Activated CD8-positive, alpha-beta T cell treated with anti-CD3 and anti-CD28 coated beads, Interleukin-2, amount 10 ng/mL, durations not matched to agents 7 days and 5 days (primary cell): ENCODE results near the gene BNIP1. TPM values are rescaled to one million over a fixed set of nuclear protein-coding genes. Genes with fewer than 3 reads are reported as not detected.
"Not testable (repeated sequence)": the region's sequence is repeated elsewhere in the genome, so short reads cannot be mapped to it uniquely, and the experiment has no call there.

Source experiments
- ATAC-seq: fragments of 150-1000 bp; cut with Tn5 transposase; one replicate; pipeline ENCODE4 v1.10.0; 2021; ENCODE audit warnings: moderate library complexity
- CTCF ChIA-PET: fragments of 350-600 bp; sonication (Branson Sonifier 250); formaldehyde crosslinking; loops from one replicate; lab custom pipeline; 2021; ENCODE audit warnings: antibody characterized with exemption; lab: Charles Lee
- POLR2A ChIA-PET: fragments of 350-600 bp; sonication (Branson Sonifier 250); formaldehyde crosslinking; loops from one replicate; lab custom pipeline; 2021; ENCODE audit warnings: antibody characterized with exemption; lab: Charles Lee
- DNase-seq: peaks from one replicate; pipeline ENCODE4 v3.0.0-alpha.2; 2020
- H3K27ac Mint-ChIP-seq: one replicate; pipeline ENCODE4 v1.8.0; 2021; ENCODE audit warnings: mild to moderate bottlenecking, mixed read lengths
- H3K27me3 Mint-ChIP-seq: one replicate; pipeline ENCODE4 v1.8.0; 2021; ENCODE audit warnings: low read depth, mixed read lengths
- H3K36me3 Mint-ChIP-seq: one replicate; pipeline ENCODE4 v1.8.0; 2021; ENCODE audit warnings: low read depth, mixed read lengths
- H3K4me1 Mint-ChIP-seq: one replicate; pipeline ENCODE4 v1.8.0; 2021; ENCODE audit warnings: low read depth, mixed read lengths
- H3K4me3 Mint-ChIP-seq: one replicate; pipeline ENCODE4 v1.8.0; 2021; ENCODE audit warnings: mild to moderate bottlenecking, mixed read lengths
- H3K9me3 Mint-ChIP-seq: one replicate; pipeline ENCODE4 v1.8.0; 2022; ENCODE audit warnings: mixed read lengths; ENCODE audit not compliant: insufficient read depth
- total RNA-seq, 2 experiments: library from RNA; stranded (reverse); gene quantifications; one replicate each; pipeline ENCODE4 v1.2.3, GENCODE V29; 2021

The BNIP1 gene, protein sequence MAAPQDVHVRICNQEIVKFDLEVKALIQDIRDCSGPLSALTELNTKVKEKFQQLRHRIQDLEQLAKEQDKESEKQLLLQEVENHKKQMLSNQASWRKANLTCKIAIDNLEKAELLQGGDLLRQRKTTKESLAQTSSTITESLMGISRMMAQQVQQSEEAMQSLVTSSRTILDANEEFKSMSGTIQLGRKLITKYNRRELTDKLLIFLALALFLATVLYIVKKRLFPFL
- total RNA-seq: 10 to 100 TPM; 14.3 to 14.5 TPM

DNA sequence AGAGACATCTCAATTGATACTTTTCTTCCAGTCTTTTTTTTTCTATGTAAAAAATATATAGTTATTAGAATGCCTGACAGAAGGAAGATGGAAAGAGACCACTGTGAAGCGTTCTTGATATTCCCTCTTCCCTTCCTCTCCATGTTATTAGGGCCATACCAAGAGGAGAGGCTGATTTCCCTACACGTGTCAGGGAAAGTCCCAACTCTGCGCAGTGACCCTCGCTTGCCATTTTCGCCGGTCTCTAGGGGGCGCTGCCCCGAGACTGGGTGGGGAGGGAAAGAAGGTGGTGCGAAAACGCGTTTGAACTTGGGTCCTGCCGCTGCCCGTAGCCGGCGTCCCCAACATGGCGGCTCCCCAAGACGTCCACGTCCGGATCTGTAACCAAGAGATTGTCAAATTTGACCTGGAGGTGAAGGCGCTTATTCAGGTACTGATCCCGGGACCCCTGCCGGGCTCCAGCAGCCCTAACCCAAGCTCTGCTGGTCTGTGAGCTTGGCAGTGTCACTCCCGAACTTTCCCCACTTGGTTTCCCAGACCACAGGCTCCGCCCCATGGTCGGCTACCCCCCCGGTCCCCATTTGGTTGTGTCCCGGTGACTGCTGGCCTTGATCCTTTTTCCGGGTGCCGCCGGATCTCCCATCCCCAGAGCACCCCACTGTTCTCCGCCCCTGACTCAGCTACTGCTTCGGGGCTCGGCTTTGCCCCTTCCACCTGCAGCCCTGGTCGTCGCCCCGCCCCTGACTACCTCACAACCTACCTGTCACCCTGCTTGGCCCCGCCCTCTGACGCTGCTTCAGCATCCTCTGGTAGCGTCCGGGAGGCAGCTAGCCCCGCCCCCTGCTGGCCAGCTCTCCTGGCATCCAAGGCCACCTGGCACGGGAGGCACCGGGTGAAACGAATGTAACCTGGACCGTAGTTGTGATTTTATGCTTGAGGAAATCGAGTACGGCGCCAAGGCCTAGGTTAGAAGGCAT lies at the start of gene BNIP1:
Gene BNIP1 (plus strand): TSS at position 332 of the 977 bp plus-strand sequence. CDS start 15 bp downstream, at position 347.
- POLR2A ChIA-PET: interaction anchor here (0.5 to 2.6 kb wide), 6 partner anchors 9 to 374 kb away, joined by 3 to 25 read pairs (median 4); partner anchors contain the start of genes ATP6V0E1 and DUSP1
- Mint-ChIP-seq H3K27me3 (no peaks in the 10 kb centered on the region), H3K9me3 (no peaks in the 10 kb centered on the region), H3K4me1 (peaks cover 16% of the 10 kb centered on the region), H3K4me3 (peak within 1 kb of the TSS; percentile 98), H3K27ac (peak within 1 kb of the TSS; percentile 99), H3K36me3 (peaks cover 19% of the 10 kb centered on the region)
- ATAC-seq (peak; percentile 94), DNase-seq (peak; percentile 97)
- CTCF ChIA-PET: interaction anchor here (0.8 to 3.4 kb wide), 16 partner anchors 9 to 430 kb away, joined by 3 to 25 read pairs (median 4); partner anchors contain the start of gene ATP6V0E1

DNA sequence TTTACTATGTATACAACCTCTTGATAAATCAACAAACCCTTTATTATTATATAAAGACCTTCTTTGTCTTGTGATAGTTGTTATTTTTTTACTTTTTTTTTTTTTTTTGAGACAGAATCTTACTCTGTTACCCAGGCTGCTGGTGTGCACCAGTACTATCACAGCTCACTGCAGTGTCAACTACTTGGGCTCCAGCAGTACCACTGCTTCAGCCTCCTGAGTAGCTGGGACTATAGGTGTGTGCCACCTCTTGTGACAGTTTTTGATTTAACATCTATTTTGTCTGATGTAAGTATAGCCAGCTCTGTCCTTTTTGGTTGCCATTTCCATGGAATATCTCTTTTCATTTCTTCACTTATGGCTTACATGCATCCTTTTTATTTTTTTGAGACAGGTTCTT lies 45.5 kb upstream of the BNIP1 start:
- CTCF ChIA-PET: no interaction called here
- peaks cover 15% of the 10 kb centered on the region for H3K36me3 Mint-ChIP-seq
- DNase-seq: no peak
- H3K27me3 Mint-ChIP-seq: no peaks in the 10 kb centered on the region
- H3K9me3 Mint-ChIP-seq: no peaks in the 10 kb centered on the region
- POLR2A ChIA-PET: interaction anchor here (0.6 kb wide), 1 partner anchor 46 kb away, joined by 3 read pairs; no protein-coding TSS in a partner anchor
- no peak overlapping the region for H3K4me3 Mint-ChIP-seq
- H3K4me1 Mint-ChIP-seq: peaks cover 2% of the 10 kb centered on the region
- no peak overlapping the region for H3K27ac Mint-ChIP-seq
- peak; percentile 19 for ATAC-seq

DNA sequence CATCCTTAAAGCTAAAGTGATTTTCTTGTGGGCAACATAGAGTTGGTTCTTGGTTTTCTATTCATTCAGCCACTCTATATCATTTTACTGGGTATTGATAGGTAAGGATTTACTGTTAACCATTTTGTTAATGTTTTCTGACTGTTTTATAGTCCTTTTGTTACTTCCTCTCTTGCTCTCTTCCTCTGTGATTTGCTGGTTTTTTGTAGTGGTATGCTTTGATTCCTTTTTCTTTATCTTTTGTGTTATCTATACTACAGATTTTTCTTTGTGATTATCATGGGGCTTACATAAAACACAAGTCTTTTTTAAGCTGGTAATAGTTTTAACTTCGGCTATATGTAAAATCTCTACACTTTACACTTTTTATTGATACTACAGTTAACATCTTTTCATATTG lies 44.9 kb upstream of the BNIP1 start:
- ChIA-PET POLR2A (no interaction called here), CTCF (no interaction called here)
- Mint-ChIP-seq H3K9me3 (no peaks in the 10 kb centered on the region), H3K4me1 (peaks cover 2% of the 10 kb centered on the region), H3K36me3 (peaks cover 15% of the 10 kb centered on the region), H3K4me3 (no peak overlapping the region), H3K27ac (no peak overlapping the region), H3K27me3 (no peaks in the 10 kb centered on the region)
- no peak for ATAC-seq
- no peak for DNase-seq

DNA sequence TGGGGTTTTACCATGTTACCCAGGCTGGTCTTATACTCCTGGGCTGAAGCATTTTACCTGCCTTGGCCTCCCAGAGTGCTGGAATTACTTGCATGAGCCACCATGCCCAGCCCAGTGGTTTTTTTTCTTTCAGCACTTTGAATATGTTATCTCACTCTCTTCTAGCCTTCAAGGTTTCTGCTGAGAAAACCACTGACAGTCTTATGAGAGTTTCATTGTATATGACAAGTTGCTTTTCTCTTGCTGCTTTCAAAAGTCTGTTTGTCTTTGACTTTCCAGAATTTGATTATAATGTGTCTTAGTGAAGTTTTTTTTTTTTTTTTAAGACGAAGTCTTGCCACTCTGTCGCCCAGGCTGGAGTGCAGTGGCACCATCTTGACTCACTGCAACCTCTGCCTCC lies 43.1 kb upstream of the BNIP1 start:
- Mint-ChIP-seq H3K4me3 (no peak overlapping the region), H3K4me1 (peaks cover 2% of the 10 kb centered on the region), H3K27me3 (no peaks in the 10 kb centered on the region), H3K9me3 (no peaks in the 10 kb centered on the region), H3K27ac (no peak overlapping the region), H3K36me3 (peaks cover 15% of the 10 kb centered on the region)
- CTCF ChIA-PET: no interaction called here
- POLR2A ChIA-PET: interaction anchor here (1.4 kb wide), 1 partner anchor 10 kb away, joined by 3 read pairs; no protein-coding TSS in a partner anchor
- DNase-seq (no peak), ATAC-seq (no peak)

DNA sequence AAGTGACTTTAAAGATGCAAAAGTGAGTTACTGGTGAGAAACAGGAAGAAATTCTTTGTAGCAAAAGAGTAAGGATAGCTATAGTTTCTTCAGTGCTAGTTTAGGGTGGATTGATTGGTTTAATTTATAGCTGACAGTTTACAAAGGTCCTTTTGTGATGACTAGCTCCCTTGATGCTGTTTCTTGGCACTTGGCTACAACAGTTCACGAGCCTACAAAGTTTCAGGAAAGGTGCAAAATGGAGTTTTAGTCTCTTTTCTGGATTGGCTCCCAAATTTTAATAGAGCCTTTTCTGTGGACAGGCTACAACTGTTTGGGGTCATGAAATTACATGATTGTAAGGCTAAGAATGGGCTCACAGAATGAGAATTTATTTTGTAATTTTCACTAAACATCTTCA lies 40.9 kb upstream of the BNIP1 start:
- ATAC-seq (no peak), DNase-seq (no peak)
- no peak overlapping the region for H3K27ac Mint-ChIP-seq
- no peaks in the 10 kb centered on the region for H3K27me3 Mint-ChIP-seq
- ChIA-PET CTCF (interaction anchor here (0.9 kb wide), 1 partner anchor 41 kb away, joined by 3 read pairs; no protein-coding TSS in a partner anchor), POLR2A (no interaction called here)
- H3K4me1 Mint-ChIP-seq: peaks cover 2% of the 10 kb centered on the region
- H3K36me3 Mint-ChIP-seq: peaks cover 15% of the 10 kb centered on the region
- no peak overlapping the region for H3K4me3 Mint-ChIP-seq
- no peaks in the 10 kb centered on the region for H3K9me3 Mint-ChIP-seq

DNA sequence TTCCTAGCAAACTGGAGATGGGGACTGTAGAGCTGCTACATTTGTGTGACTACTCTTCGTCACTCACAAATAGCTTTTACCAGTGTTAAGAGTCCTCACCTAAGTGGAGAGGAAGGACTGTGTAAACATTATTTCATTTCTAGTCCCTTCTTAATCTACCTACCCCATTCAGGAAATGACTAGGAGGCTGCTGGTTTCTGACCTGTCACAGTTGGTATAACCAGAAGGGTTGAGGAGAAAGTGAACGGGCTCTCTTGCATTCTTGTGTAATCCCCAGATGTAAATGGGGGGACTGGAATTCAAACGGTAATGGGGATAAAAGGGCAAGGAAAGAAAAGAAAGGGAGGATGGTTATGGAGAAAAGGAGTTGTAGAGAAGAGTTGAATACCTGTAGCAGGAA lies 35.4 kb upstream of the BNIP1 start:
- peaks cover 15% of the 10 kb centered on the region for H3K4me1 Mint-ChIP-seq
- ATAC-seq (no peak), DNase-seq (no peak)
- peaks cover 15% of the 10 kb centered on the region for H3K36me3 Mint-ChIP-seq
- ChIA-PET CTCF (no interaction called here), POLR2A (interaction anchor here (3.2 kb wide), 1 partner anchor 52 kb away, joined by 10 read pairs; no protein-coding TSS in a partner anchor)
- H3K27me3 Mint-ChIP-seq: no peaks in the 10 kb centered on the region
- H3K4me3 Mint-ChIP-seq: no peak overlapping the region
- H3K27ac Mint-ChIP-seq: peak overlapping the region; percentile 15
- no peaks in the 10 kb centered on the region for H3K9me3 Mint-ChIP-seq

DNA sequence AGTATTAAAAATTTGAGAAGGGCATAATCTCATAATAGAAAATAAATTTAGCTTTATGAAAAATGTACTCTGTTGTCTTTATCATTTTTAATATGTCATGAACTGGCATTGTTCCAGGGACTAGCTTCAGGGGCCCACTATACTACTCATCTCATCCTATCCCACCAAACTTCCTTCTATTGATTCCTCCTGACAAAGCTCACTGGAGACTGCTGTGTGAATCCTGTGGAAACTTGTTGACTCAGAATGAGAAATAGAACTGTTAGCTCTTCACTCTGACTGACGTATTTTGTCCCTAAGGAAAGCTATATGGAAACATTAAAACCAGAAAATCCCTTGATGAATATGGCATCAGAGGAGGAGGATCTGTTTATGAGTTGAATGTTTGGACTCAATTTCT lies 29.8 kb upstream of the BNIP1 start:
- H3K27ac Mint-ChIP-seq: no peak overlapping the region
- H3K36me3 Mint-ChIP-seq: peaks cover 16% of the 10 kb centered on the region
- POLR2A ChIA-PET: no interaction called here

DNA sequence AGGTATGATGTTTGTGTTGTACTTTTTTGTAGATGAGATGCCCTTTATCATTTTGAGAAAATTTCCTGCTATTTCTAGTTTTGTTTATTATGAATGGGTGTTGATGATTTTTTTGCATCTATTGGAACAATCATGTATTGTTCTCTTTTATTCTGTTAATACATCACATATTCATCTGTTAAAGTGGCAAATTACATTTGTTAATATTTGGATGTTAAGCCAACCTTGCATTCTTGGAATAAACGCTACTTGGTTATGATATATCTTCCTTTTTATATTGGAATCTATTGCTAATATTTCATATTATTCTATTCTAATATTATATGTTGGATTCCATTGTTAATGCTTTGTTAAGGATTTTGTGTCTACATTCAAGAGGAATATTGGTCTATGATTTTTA lies 24.6 kb upstream of the BNIP1 start:
- Mint-ChIP-seq H3K36me3 (peaks cover 12% of the 10 kb centered on the region), H3K27ac (no peak overlapping the region), H3K4me3 (no peak overlapping the region), H3K27me3 (no peaks in the 10 kb centered on the region), H3K4me1 (no peaks in the 10 kb centered on the region), H3K9me3 (peaks cover 5% of the 10 kb centered on the region)
- ChIA-PET CTCF (no interaction called here), POLR2A (interaction anchor here (0.6 kb wide), 1 partner anchor 33 kb away, joined by 3 read pairs; no protein-coding TSS in a partner anchor)
- DNase-seq (no peak), ATAC-seq (no peak)

More for the DNA sequence above, 29.8 kb upstream of the BNIP1 start:
- no peaks in the 10 kb centered on the region for H3K27me3 Mint-ChIP-seq
- CTCF ChIA-PET: no interaction called here
- no peak overlapping the region for H3K4me3 Mint-ChIP-seq
- ATAC-seq (no peak), DNase-seq (no peak)
- peaks cover 12% of the 10 kb centered on the region for H3K4me1 Mint-ChIP-seq
- H3K9me3 Mint-ChIP-seq: no peaks in the 10 kb centered on the region

DNA sequence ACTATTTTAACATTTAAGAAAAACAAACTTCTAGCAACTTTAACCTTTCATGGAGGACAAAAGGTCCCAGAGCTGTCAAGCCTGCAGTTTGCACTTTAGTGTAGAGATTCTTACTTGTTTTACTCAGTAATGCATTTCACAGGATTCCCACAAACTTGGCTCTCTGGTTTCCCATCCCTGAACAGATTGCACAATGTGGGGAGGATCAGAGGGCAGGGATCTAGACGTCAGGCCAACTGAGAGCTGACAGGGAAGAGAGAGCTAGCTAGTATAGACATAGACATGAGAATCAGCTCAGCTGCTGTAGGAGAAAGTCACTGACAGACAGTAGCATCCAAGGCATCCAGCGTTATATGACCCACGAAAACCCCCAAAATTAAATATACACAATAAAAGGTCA lies 20.9 kb upstream of the BNIP1 start:
- no peak for ATAC-seq
- Mint-ChIP-seq H3K9me3 (peaks cover 5% of the 10 kb centered on the region), H3K36me3 (peaks cover 16% of the 10 kb centered on the region), H3K4me1 (no peaks in the 10 kb centered on the region), H3K27ac (no peak overlapping the region), H3K4me3 (no peak overlapping the region), H3K27me3 (no peaks in the 10 kb centered on the region)
- CTCF ChIA-PET: no interaction called here
- no peak for DNase-seq
- POLR2A ChIA-PET: no interaction called here

DNA sequence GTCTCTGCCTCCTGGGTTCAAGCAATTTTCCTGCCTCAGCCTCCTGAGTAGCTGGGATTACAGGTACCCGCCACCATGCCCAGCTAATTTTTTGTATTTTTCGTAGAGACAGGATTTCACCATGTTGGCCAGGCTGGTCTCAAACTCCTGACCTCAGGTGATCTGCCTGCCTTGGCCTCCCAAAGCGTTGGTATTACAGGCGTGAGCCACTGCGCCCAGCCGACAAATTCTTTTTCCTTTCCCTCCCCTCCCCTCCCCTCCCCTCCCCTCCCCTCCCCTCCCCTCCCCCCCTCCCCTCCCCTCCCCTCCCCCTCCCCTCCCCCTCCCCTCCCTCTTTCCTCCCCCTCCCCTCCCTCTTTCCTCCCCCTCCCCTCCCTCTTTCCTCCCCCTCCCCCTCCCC lies 12.2 kb upstream of the BNIP1 start:
- DNase-seq, H3K4me3 Mint-ChIP-seq, POLR2A ChIA-PET, ATAC-seq, H3K9me3 Mint-ChIP-seq, H3K36me3 Mint-ChIP-seq, H3K4me1 Mint-ChIP-seq, H3K27ac Mint-ChIP-seq, H3K27me3 Mint-ChIP-seq: not testable (repeated sequence)
- CTCF ChIA-PET: interaction anchor here (1.9 kb wide), 1 partner anchor 13 kb away, joined by 4 read pairs; no protein-coding TSS in a partner anchor

DNA sequence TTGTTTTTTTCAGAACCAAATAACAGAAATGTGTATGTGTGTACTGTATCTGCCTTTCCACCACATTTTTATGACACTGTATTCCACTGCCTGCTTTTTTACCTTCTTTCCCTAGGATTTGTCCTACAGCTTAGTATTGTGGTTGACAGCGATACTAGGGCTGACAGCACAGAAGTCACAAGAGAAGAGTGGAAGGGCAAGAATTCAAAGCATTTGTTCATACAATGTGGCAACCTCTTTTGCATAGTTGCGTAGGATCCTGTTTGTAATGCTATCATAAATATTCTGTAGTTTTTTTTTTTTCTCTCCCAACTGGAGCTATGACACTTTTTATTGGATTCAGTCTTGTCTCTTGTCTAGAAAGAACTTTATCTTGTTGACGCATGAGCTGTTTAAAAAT lies 5.6 kb upstream of the BNIP1 start:
- ChIA-PET POLR2A (interaction anchor here (0.8 kb wide), 1 partner anchor 155 kb away, joined by 3 read pairs; no protein-coding TSS in a partner anchor), CTCF (no interaction called here)
- no peak for ATAC-seq
- DNase-seq: no peak
- no peak overlapping the region for H3K27ac Mint-ChIP-seq
- H3K9me3 Mint-ChIP-seq: no peaks in the 10 kb centered on the region
- H3K36me3 Mint-ChIP-seq: no peaks in the 10 kb centered on the region
- H3K27me3 Mint-ChIP-seq: no peaks in the 10 kb centered on the region
- no peak overlapping the region for H3K4me3 Mint-ChIP-seq
- no peaks in the 10 kb centered on the region for H3K4me1 Mint-ChIP-seq
